GM04504 (cell line): ENCODE measurements around the gene ADRA2A.

Experiments used
- DNase-seq: peaks from one replicate; pipeline ENCODE4 v3.0.0-alpha.2; 2012; ENCODE audit warnings: low read depth

ADRA2A gene

GRCh38 chr10:111076682-111077478 lies at the start of gene ADRA2A:
TSS of gene ADRA2A (plus strand) at chr10:111077029. CDS start at chr10:111077997, 968 bp downstream.
- peak; percentile 28 for DNase-seq

GRCh38 chr10:111030042-111030750 lies 46.6 kb upstream of the ADRA2A start:
- DNase-seq = no peak

GRCh38 chr10:111034598-111035310 lies 42.1 kb upstream of the ADRA2A start:
- DNase-seq = no peak

- no peak for DNase-seq
Measured at GRCh38 chr10:111035542-111035941, 41.3 kb upstream of the ADRA2A start.

- DNase-seq = no peak
Measured at GRCh38 chr10:111037858-111038257, 39.0 kb upstream of the ADRA2A start.

- DNase-seq = no peak
Measured at GRCh38 chr10:111039522-111039921, 37.3 kb upstream of the ADRA2A start.

- DNase-seq = no peak
Measured at GRCh38 chr10:111057006-111057405, 19.8 kb upstream of the ADRA2A start.

- no peak for DNase-seq
Measured at GRCh38 chr10:111063471-111063870, 13.4 kb upstream of the ADRA2A start.

GRCh38 chr10:111072232-111072631 lies 4.6 kb upstream of the ADRA2A start:
- DNase-seq = no peak

- DNase-seq = no peak
Measured at GRCh38 chr10:111075577-111076185, 1.1 kb upstream of the ADRA2A start.

GRCh38 chr10:111076191-111076681 lies 593 bp upstream of the ADRA2A start:
- peak; percentile 21 for DNase-seq

- no peak for DNase-seq
Measured at GRCh38 chr10:111077479-111077784, 603 bp downstream of the ADRA2A start.

- DNase-seq = no peak
Measured at GRCh38 chr10:111077785-111078504, 1.1 kb downstream of the ADRA2A start.

GRCh38 chr10:111078505-111079185 lies 1.8 kb downstream of the ADRA2A start:
- no peak for DNase-seq

GRCh38 chr10:111079241-111079760 lies 2.5 kb downstream of the ADRA2A start:
- no peak for DNase-seq

GRCh38 chr10:111079781-111080180 lies 3.0 kb downstream of the ADRA2A start:
- DNase-seq = no peak

- no peak for DNase-seq
Measured at GRCh38 chr10:111080224-111080623, 3.4 kb downstream of the ADRA2A start.

GRCh38 chr10:111081595-111081994 lies 4.8 kb downstream of the ADRA2A start:
- DNase-seq = no peak

GRCh38 chr10:111082102-111082975 lies 5.5 kb downstream of the ADRA2A start:
- no peak for DNase-seq
